GM21529 (cell line): ENCODE measurements around the gene ANKRD16.
"Not testable (repeated sequence)": the region's sequence is repeated elsewhere in the genome, so short reads cannot be mapped to it uniquely, and the experiment has no call there.

Experiments used
- ATAC-seq: cut with Tn5 transposase; IDR thresholded peaks from one replicate; pipeline ENCODE4 v1.9.1; 2021; ENCODE audit not compliant: unreplicated experiment

Gene ANKRD16

DNA sequence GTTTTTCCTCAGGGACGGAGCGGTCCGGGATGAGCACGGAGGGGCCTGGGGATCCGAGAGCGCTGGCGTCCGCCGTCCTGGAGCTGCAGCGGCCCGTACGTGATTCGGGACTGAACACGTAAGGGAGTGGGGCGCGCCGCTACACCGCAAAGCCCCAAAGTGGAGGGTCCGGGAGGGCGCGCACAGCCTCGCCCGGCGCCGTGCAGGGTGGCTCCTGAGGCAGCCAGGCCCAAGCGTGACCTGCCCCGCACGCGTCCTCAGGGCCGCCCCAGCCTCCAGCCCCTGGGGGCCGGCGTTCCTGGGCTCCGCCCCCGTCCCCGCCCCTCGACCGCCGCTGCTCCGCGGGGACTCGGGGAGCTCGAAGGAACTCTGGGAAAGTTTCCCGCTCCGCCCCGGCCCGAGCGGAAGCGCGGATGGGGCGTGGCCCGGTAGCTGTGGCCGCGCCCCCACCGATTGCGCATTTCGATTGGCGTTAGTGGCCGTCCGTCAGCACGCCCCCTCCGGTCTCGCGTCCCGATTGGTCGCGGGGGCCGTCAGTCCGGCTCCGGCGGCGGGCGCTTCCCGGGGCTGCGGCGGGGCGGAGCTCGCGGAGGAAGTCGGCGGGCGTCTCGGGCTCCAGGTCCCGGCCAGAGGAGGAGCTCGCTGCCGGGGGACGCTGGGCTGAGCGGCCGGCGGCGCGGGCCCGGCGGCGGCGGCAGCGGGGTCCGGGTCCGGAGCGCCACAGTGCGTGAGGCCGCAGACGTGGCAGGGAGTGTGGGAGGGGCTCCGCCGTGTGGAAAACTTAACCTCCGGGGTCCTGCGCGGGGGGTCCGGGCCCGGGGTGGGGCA lies at the start of gene ANKRD16, which contains the start of gene FBH1:
ANKRD16 (minus strand) TSS at position 270 of the 828 bp plus-strand sequence. CDS start 539 bp downstream, outside the sequence.
FBH1 (plus strand) TSS at position 620 of the 828 bp plus-strand sequence; CDS start at position 723, 103 bp downstream.
- ATAC-seq: peak; percentile 83

DNA sequence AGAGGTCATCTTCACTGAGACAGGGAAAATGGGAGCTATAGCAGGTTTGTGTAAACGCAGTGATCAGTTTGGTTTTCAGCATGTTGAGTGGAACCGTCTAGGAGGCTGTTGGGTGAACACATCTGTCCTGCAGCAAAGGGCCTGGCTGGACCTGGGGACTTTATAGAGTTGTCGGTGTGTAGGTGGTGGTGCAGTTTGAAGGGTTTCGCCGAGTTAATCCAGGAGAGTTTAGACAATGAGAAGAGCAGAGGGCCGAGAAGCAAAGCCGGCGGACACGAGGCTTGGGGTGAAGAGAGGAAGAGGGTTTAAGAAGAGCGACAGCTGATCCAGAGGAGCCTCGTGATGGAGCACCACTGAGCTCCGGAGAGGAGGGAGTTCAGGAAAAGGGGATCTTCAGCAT lies 48.6 kb upstream of the ANKRD16 start:
- no peak for ATAC-seq

DNA sequence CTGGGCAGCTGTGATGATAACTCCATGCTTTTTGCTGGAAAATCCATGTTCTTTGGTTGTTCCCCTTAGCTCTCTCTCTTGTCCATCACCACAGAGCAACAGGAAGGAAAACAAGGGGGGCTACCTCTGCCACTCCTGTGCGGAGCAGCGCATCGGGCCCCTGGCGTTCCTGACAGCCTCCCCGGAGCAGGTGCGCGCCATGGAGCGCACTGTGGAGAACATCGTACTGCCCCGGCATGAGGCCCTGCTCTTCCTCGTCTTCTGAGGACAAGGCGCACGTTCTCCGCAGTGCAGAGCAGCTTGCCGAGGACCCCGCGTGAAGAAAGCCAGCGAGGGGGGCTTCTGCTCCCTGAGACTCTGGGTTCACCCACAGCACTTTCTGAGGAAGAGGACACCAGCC lies 47.3 kb upstream of the ANKRD16 start:
- no peak for ATAC-seq

DNA sequence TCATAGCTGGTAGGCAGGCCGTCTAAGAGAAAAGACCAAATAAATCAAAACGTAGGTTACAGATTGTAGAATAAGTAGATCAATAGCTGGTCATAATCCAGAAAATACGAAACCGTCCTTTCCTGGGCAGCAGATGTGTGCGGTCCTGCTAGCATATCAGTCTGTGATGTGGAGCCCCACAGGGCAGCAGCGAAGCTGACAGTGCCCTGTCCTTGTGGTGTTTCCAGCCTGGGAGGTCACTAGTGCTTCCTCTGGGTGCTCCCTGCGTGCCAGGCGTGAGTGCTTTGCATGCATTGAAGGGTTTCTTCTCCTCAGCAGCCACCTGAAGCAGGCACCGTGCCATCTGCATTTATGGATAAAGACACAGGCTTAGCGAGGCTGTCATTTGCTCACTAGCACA lies 45.9 kb upstream of the ANKRD16 start:
- no peak for ATAC-seq

DNA sequence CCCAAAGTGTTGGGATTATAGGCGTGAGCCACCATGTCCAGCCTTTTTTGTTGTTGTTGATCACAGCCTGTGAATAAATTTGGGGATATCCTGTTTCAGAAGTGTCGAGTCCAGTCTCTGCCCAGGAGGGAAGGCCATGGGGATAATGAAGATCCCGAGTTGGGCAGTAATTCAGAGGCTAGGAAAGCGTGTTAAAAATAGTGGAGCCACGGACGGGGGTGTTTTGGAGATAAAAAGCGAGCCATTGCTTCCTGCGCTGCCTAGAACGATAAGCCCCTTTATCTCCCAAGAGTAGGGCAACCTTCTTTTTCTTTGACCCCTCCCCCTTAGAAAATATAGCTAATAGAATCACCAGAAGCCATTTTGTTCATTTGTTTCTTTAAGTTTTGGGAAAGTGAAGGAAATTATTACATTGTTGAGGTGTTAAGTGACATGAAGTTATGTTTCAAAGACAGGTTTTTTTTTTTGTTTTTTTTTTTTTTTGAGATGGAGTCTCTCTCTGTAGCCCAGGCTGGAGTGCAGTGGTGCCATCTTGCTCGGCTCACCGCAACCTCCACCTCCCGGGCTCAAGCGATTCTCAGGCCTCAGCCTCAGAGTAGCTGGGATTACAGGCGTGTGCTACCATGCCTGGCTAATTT lies 44.3 kb upstream of the ANKRD16 start:
- ATAC-seq: no peak

DNA sequence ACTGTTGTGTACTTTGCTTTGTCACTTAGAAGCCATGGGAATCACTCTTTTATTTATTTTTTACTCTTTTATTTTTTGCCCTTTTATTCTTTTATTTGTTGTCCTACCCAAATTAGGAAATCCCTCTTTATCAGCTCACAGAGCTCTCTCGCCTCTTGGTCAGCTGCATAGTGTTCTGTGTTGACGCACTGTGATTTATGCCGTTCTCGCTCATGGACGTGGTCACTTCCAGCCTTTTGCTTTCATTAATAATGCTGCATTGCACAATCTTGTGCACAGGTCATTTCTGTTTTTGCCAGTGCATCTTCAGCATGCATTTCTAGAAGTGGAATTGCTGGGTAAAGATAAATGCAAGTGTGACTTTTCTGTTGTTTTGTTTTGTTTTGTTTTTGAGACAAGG lies 42.7 kb upstream of the ANKRD16 start:
- no peak for ATAC-seq

DNA sequence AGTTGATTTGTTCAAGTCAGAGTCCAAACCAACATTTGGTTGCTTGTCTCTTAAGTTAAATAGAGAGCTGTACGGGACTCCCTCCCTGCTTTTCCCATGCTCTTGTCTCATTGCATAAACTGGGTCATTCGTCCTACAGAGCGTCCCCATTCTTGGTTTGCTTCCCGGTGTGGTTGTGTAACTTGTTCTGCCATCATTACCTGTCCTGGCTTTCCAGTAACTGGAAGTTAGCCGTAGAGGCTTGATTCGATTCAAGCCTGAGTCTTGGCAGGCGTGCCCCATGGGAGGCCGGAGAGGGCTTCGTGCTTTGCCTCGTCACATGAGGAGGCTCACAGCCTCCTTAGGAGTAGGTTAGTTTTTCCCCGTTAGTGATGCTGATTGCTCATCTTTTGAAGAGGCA lies 40.6 kb upstream of the ANKRD16 start:
- no peak for ATAC-seq

DNA sequence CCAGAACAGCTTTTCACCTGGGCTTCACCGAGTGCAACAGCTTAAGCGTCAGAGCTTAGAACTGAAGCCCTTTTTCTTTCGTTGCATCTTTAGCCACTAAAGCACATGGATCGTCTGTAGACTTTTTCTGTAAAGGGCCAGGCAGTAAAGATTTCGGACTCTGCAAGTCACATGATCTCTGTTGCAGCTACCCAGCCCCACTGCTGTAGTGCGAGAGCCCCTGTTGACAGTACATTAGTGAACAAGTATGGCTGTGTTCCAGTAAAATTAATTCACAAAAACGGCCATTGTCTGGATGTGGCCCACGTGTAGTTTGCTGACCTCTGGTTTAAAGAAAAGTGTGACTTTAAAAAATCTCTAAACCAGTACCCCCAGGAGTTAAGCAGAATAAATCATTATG lies 39.7 kb upstream of the ANKRD16 start:
- ATAC-seq: no peak

DNA sequence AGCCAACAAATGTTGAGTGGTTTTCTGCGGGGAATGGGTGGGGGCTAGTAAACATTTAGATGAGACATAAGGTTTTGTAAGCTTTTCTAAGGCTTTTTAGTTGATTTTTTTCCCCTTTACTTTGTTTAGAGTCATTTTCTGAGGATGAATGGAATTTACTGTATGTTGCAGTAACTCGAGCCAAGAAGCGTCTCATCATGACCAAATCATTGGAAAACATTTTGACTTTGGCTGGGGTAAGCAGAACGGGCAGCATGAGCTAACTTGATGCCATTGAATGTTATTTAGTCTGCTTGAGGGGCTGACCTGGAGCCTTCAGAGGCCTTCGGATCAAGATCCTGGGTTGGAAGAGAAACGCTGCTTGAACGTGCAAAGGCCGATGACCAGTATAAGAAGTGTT lies 37.6 kb upstream of the ANKRD16 start:
- no peak for ATAC-seq

DNA sequence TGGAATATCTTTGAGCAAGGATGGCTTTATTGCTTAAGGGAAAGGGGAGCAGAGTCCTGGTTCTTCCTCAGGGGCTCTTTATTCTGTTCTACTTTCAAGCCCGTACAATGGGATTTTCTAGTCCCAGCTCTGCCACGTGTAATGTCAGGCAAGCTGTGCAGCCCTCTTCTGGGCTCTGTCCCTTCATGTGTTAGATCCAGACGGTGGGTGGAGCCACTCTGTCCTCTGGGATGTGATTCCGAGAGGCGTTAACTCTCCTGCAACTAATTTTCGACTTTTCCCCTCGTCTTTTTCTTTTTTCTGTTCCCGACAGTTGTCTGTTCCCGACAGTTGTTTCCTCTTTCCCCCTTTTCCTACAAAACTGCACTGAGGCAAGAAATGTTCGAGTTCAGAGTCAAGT lies 35.2 kb upstream of the ANKRD16 start:
- no peak for ATAC-seq

DNA sequence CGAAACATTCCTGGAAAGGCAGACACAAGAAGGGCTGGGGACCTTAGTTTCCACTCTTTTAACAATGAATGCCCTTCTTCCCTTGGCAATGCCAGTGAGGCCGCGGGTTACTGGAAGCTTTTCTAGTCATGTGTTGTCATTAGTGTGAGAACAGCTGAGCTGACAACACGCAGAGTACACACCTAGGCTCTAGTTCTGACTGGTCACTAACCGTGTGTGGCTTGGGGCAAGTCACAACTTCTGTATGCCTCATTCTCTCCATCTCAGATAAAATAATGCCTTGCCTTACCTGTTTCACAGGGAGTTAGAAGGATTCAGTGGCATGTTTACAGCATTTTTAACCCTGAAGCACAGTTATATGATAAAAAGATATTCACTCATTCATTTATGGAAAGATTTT lies 32.1 kb upstream of the ANKRD16 start:
- ATAC-seq: no peak

DNA sequence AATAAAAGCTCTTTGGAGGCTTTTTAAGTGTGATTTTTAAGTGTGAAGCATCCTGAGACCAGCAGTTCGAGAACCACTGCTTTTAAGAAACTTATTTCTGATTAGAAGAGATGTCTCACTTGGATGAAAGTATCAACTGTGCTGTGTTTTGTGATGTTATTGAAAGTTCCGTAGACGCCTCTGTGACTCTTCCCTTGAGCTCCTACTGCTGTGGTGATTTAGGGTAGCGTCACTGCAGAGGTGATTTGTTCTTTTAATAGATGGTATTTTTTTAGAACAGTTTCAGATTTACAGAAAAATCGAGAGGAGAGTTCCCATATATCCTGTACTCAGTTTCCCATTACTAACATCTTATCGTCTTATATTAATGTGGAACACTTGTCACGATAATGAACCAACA lies 29.9 kb upstream of the ANKRD16 start:
- no peak for ATAC-seq

DNA sequence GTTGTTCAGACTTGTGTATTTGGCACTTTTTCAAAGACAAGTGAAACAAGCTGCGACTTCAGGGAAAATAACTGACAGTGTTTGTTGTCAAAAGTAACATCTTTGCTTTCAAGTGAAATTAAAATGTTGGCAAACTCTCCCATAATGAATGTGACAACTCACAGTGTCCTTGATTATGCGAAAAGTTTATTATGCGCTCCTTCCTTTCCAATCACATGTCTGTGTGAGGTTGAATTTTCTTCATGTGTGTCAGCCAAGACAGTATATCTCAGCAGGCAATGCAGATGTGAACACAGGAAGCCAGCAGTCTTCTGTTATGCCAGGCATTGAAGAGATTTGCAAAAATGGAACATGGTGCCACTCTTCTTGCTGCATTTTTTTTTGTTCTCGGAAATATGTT lies 29.1 kb upstream of the ANKRD16 start:
- ATAC-seq: no peak

DNA sequence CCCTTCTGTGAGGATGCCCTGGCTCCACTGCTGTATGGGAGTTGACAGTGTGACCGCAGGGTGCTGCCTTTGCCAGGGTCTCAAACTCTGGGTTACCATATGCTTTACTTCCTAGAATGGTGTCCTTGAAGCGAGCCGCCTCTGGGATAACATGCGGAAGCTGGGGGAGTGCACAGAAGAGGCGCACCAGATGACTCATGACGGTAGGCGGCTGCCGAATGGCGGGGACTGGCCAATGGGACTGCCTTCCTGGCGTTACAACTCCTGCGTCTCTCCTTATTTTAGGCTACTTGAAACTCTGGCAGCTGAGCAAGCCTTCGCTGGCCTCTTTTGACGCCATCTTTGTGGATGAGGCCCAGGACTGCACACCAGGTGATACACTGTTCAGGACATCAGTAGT lies 27.6 kb upstream of the ANKRD16 start:
- no peak for ATAC-seq

DNA sequence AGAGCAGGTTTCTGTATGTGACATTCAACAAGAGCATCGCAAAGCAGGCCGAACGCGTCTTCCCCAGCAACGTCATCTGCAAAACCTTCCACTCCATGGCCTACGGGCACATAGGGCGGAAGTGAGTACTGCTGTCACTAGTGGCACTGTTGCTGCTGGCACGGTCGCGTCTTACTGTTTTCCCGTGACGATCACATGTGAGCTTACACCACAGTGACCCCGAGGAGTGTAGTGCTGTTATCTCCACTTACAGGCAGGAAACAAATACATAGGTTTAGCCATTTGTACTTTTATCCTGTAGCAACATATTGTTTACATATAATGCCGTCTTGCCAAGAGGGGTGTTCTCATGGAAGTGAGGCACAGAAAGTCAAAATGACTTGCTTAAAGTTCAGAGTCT lies 25.8 kb upstream of the ANKRD16 start:
- ATAC-seq: no peak

DNA sequence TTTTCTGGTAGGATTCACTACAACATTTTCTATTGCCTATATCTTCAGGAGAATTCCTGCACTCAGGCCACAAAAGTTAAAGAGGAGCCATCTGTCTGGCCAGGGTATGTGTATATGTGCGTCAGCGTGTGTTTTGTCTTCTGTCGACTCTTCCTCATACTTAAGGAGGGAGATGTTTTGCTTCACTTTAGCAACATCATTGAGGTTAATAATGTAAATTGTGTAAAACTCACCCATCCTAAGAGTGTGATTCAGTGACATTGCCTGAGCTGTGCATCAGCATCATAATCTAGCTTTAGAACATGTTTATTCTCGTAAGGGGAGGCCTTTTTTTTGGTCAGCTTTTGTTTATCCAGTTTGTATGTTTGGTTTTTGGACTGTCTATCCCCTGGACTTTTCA lies 24.0 kb upstream of the ANKRD16 start:
- ATAC-seq: no peak

DNA sequence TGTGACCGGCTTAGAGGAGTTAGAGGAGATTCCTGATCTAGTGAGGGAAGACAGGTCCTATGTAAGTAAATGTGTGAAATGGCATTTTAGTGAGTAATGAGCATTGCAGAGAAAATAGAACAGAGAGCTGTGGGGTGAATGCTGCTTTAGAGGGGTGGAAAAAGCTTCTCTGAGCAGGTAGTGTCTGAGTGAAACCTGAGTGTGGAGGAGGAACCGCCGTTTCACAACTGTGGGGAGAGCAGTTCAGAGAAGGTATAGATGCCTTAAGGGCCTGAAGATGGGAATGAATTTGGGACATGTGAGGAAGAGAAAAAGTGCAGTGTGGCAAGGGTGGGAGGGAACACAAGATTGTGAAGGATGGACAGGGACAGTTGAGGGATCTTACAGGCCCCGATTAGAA lies 22.0 kb upstream of the ANKRD16 start:
- no peak for ATAC-seq

DNA sequence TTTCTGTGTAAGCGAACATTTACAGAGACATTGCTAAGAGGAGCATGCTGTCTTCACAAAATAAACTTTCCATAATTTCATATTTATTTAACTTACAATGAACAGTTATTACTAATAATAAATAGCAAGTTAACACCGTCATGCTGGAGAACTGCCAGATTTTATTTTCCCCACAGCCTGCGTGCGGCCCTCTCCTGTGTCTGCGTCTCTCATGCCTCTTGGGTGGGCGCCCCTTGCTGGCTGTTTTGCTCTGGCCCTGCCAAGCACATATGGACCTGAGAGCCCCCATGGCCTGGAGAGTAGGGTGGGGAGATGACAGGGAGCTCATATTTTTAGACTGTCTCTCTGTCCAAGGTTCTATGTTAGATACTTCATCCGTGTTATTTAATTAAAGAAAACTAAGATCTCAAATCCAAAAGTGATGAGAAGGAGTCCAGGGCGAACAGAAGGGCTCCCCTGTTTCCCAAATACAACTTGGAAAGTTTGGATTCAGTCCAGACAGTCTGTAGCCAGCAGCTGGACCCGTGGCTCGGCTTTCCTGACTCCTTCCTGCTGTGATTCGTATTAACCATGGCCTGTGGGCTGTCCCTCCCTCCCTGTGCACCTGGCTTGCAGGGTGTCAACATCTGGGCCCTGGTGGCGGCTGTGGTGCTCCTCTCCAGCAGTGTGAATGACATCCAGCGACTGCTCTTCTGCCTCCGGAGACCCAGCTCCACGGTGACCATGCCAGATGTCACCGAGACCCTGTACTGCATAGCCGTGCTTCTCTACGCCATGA lies 20.8 kb upstream of the ANKRD16 start:
- ATAC-seq: no peak

DNA sequence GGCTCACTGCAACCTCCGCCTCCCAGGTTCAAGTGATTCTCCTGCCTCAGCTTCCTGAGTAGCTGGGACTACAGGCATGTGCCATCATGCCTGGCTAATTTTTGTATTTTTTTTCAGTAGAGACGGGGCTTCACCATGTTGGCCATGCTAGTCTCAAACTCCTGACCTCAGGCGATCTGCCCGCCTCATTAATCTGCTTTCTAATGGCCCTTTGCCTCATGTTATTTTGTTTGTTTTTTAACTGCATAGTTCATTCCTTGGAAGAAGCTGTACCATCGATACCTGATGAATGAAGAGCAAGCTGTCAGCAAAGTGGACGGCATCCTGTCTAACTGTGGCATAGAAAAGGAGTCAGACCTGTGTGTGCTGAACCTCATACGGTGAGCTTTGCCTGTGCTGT lies 19.0 kb upstream of the ANKRD16 start:
- not testable (repeated sequence) for ATAC-seq

DNA sequence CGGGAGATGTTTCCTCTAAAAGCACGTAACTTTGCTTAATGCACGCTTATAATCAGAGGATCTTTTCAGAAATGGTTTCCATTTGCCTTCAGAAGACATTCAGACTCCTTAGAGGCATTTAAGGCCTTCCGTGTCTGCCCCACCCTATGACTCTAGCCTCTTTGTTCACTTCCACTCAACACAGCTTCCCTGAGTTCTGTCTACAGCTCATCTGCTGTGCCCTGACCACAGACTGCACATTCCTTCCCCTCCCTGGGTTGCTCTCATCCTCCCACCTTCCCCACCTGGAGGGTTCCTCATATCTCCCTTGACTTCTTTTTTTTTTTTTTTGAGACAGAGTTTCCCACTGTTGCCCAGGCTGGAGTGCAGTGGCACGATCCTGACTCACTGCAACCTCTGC lies 17.0 kb upstream of the ANKRD16 start:
- no peak for ATAC-seq

DNA sequence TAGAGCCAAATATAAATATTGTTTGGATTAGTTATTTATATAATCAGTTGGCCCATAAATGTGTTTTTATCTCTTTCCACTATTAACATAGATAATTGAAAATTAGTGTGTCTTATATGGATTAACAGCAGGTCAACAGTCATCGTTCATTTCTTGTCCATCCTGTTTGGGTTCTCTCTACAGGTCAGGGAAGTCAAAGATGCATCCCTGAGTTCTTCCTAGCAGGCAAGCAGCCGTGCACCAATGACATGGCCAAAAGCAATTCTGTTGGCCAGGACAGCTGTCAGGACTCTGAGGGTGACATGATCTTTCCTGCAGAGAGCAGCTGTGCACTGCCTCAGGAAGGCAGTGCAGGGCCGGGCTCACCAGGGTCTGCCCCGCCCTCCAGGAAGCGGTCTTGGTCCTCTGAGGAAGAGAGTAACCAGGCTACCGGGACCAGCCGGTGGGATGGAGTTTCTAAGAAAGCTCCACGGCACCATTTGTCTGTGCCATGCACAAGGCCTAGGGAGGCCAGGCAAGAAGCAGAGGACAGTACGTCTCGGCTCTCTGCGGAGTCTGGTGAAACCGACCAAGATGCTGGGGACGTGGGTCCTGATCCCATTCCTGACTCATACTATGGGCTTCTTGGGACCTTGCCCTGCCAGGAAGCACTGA lies 16.3 kb upstream of the ANKRD16 start:
- ATAC-seq: no peak
